Measurements from ENCODE around the gene PDS5B.

- TF ChIP-seq, protein P1, sequence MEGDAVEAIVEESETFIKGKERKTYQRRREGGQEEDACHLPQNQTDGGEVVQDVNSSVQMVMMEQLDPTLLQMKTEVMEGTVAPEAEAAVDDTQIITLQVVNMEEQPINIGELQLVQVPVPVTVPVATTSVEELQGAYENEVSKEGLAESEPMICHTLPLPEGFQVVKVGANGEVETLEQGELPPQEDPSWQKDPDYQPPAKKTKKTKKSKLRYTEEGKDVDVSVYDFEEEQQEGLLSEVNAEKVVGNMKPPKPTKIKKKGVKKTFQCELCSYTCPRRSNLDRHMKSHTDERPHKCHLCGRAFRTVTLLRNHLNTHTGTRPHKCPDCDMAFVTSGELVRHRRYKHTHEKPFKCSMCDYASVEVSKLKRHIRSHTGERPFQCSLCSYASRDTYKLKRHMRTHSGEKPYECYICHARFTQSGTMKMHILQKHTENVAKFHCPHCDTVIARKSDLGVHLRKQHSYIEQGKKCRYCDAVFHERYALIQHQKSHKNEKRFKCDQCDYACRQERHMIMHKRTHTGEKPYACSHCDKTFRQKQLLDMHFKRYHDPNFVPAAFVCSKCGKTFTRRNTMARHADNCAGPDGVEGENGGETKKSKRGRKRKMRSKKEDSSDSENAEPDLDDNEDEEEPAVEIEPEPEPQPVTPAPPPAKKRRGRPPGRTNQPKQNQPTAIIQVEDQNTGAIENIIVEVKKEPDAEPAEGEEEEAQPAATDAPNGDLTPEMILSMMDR (IDR thresholded peaks at IDR 0.05) = no peak
- no peak for TF ChIP-seq POLR2A (IDR thresholded peaks at IDR 0.05)
Measured at GRCh38 chr13:32783067-32783466, 196.8 kb downstream of the PDS5B start.
